ENCODE data around the gene MAOB. TPM values are rescaled to one million over a fixed set of nuclear protein-coding genes. Genes with fewer than 3 reads are reported as not detected.

The MAOB gene
- total and polyA plus RNA-seq, 2 donors (not counting 1 experiment from before 2014, with no cell fraction given): not detected

DNA sequence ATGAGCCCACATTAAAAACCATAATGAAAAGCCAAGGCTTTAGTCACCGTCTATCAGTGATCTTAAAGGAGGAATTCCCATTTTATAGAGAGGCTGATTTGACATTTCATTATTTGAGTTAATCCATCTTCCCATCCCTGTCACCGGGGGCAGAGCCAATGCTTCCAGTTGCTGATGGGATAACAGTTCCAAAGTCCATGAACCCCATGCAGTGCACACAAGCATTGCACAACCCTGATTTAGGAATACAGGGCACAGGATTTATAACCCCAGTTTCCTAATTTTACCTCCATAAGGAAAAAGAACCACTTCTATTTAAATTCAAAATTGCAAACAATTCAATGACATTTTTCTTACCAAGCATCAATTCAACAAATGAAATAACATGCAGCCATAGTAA, 36.5 kb downstream of the MAOB start:
- H3K9ac ChIP-seq (ENCODE audit: low read length): no peak overlapping the region
- POLR2A ChIA-PET: no interaction called here
- Mint-ChIP-seq H3K27ac (no peak overlapping the region), H3K4me1 (no peaks in the 10 kb centered on the region), H3K4me3 (no peak overlapping the region), H3K27me3 (no peaks in the 10 kb centered on the region), H3K9me3 (ENCODE audit: insufficient read depth) (no peaks in the 10 kb centered on the region)
- no peaks in the 10 kb centered on the region for H3K9me3 ChIP-seq (ENCODE audit: control extremely low read depth in 1 of 3, control insufficient read depth in 2 of 3, insufficient read depth in 1 of 3, low read length in 2 of 3)
- no peaks in the 10 kb centered on the region for H3K79me2 ChIP-seq (ENCODE audit: control insufficient read depth, insufficient read depth, low read length)
- ATAC-seq (ENCODE audit: low read depth) (no peak), DNase-seq (no peak)
- H3K27ac ChIP-seq (ENCODE audit: low read length in 2 of 2): no peak overlapping the region
- H3K36me3 ChIP-seq (replicated peaks in 1 of 2; ENCODE audit: control extremely low read depth in 1 of 2, control insufficient read depth in 1 of 2, extremely low read depth in 1 of 2, insufficient read depth in 2 of 2, low read length in 1 of 2): no peaks in the 10 kb centered on the region
- WGBS (ENCODE audit: insufficient coverage): no CpG with 5 or more reads among the region's 2 CpGs
- intact Hi-C loops (cut with micrococcal nuclease): no loop called here
- no peaks in the 10 kb centered on the region for H3K4me1 ChIP-seq (ENCODE audit: control insufficient read depth in 2 of 2, insufficient read depth in 2 of 2, low read length in 2 of 2)
- TF ChIP-seq EZH2 (IDR thresholded peaks at IDR 0.05; ENCODE audit: borderline replicate concordance, insufficient read depth, low read depth, low read length, poor library complexity, severe bottlenecking) (no peak), CTCF (IDR thresholded peaks at IDR 0.05) (no peak)
- CTCF ChIA-PET: no interaction called here
- H3K4me3 ChIP-seq (ENCODE audit: control extremely low read depth in 1 of 5, extremely low read depth in 1 of 5, insufficient read depth in 1 of 5, low read depth in 2 of 5, low read length in 4 of 5): no peak overlapping the region
- no peaks in the 10 kb centered on the region for H3K27me3 ChIP-seq (replicated peaks in 1 of 4; ENCODE audit: control extremely low read depth in 1 of 4, control insufficient read depth in 3 of 4, insufficient read depth in 4 of 4, low read length in 3 of 4)
- no peak overlapping the region for H2AFZ ChIP-seq (ENCODE audit: insufficient read depth, low read depth, low read length, poor library complexity, severe bottlenecking)
- no peaks in the 10 kb centered on the region for H4K20me1 ChIP-seq (ENCODE audit: control insufficient read depth, insufficient read depth, low read length, poor library complexity, severe bottlenecking)
- H3K4me2 ChIP-seq (replicated peaks; ENCODE audit: low read depth, low read length, poor library complexity, severe bottlenecking): no peak overlapping the region

DNA sequence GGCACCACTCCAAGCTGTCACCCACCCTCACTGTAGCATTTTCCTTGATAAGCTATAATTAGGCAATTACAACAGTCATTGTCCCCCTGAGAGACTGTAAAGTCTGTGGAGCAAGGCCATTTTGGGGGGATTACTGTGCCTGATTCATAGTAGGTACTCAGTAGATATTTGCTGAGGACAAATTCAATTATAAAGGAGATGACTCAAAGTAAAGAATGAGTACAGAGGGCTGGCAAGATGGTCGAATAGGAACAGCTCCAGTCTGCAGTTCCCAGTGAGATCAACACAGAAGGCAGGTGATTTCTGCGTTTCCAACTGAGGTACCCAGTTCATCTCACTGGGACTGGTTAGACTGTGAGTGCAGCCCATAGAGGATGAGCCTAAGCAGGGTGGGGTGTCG, 42.0 kb downstream of the MAOB start:
- Mint-ChIP-seq H3K4me3 (no peak overlapping the region), H3K27ac (no peak overlapping the region)
- no peaks in the 10 kb centered on the region for H3K4me1 ChIP-seq (ENCODE audit: control insufficient read depth in 2 of 2, insufficient read depth in 2 of 2, low read length in 2 of 2)

More for the DNA sequence above, 42.0 kb downstream of the MAOB start:
- Histone ChIP-seq H3K4me3 (ENCODE audit: control extremely low read depth in 1 of 5, extremely low read depth in 1 of 5, insufficient read depth in 1 of 5, low read depth in 2 of 5, low read length in 4 of 5) (no peak overlapping the region), H3K36me3 (replicated peaks in 1 of 2; ENCODE audit: control extremely low read depth in 1 of 2, control insufficient read depth in 1 of 2, extremely low read depth in 1 of 2, insufficient read depth in 2 of 2, low read length in 1 of 2) (no peaks in the 10 kb centered on the region), H2AFZ (ENCODE audit: insufficient read depth, low read depth, low read length, poor library complexity, severe bottlenecking) (no peak overlapping the region), H3K27ac (ENCODE audit: low read length in 2 of 2) (no peak overlapping the region), H3K4me2 (replicated peaks; ENCODE audit: low read depth, low read length, poor library complexity, severe bottlenecking) (no peak overlapping the region), H3K27me3 (replicated peaks in 1 of 4; ENCODE audit: control extremely low read depth in 1 of 4, control insufficient read depth in 3 of 4, insufficient read depth in 4 of 4, low read length in 3 of 4) (no peaks in the 10 kb centered on the region), H3K9me3 (ENCODE audit: control extremely low read depth in 1 of 3, control insufficient read depth in 2 of 3, insufficient read depth in 1 of 3, low read length in 2 of 3) (no peaks in the 10 kb centered on the region), H3K79me2 (ENCODE audit: control insufficient read depth, insufficient read depth, low read length) (no peaks in the 10 kb centered on the region), H4K20me1 (ENCODE audit: control insufficient read depth, insufficient read depth, low read length, poor library complexity, severe bottlenecking) (no peaks in the 10 kb centered on the region), H3K9ac (ENCODE audit: low read length) (no peak overlapping the region)
- Mint-ChIP-seq H3K4me1 (no peaks in the 10 kb centered on the region), H3K27me3 (peaks cover 3% of the 10 kb centered on the region), H3K9me3 (ENCODE audit: insufficient read depth) (no peaks in the 10 kb centered on the region)
- ATAC-seq (ENCODE audit: low read depth) (no peak), DNase-seq (no peak)
- ChIA-PET CTCF (no interaction called here), POLR2A (no interaction called here)
- no peak for TF ChIP-seq CTCF (IDR thresholded peaks at IDR 0.05)
- no peak for TF ChIP-seq EZH2 (IDR thresholded peaks at IDR 0.05; ENCODE audit: borderline replicate concordance, insufficient read depth, low read depth, low read length, poor library complexity, severe bottlenecking)
- 93% methylated on average over 2 of the region's 3 CpGs for WGBS (ENCODE audit: insufficient coverage)
- intact Hi-C loops (cut with micrococcal nuclease): no loop called here

Measured in B cell (primary cell).